ENCODE results near the gene FGF7. TPM values are rescaled to one million over a fixed set of nuclear protein-coding genes. Genes with fewer than 3 reads are reported as not detected.
A peak's percentile ranks its signal among the peaks of the same experiment; 100 is the strongest.

The FGF7 gene
- total RNA-seq, 1 experiment from 2014 or later: not detected

DNA sequence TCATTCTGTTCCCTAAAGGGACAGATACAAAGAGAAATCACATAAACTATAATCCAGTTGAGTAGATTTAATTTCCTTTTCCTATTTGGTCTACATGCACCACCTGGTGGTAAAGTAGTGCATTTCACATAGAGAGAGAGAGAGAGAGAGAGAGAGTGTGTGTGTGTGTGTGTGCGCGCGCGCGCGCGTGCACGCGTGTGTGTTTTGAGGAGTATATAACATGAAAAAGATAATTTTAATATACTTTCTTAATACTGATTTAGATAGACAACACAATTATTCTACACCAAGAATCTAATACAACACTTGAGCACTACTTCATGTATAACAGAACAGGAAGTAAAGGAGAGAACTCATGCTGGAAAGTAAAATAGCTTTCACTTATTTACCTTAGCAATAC lies 1.1 kb upstream of the FGF7 start:
- H2BK12ac ChIP-seq (ENCODE audit: insufficient read length, low read depth, low read length): no peak overlapping the region
- H3K4ac ChIP-seq (ENCODE audit: low read depth, low read length): no peak overlapping the region
- no peaks in the 10 kb centered on the region; the same call in 1 of the 2 replicates for H3K4me1 ChIP-seq (ENCODE audit: insufficient read depth, low read length)
- no peak overlapping the region for H3K23ac ChIP-seq (ENCODE audit: insufficient read length, low read depth, low read length)
- no peaks in the 10 kb centered on the region for H3K79me2 ChIP-seq (ENCODE audit: insufficient read depth, low read length)
- H3K4me1 Mint-ChIP-seq: peaks cover 3 to 5% of the 10 kb centered on the region in 2 experiments; a peak in 3 of 4 replicates
- H3K27me3 ChIP-seq (ENCODE audit: insufficient read depth, low read length): no peaks in the 10 kb centered on the region
- H2AFZ ChIP-seq (ENCODE audit: low read length): no peak overlapping the region
- no peak overlapping the region for H3K14ac ChIP-seq (ENCODE audit: insufficient read depth, low read length)
- no peak overlapping the region; a peak in 1 of 7 replicates for H3K27ac Mint-ChIP-seq
- H3K9me3 Mint-ChIP-seq: no peaks in the 10 kb centered on the region
- H4K91ac ChIP-seq (ENCODE audit: insufficient read length, low read depth, low read length): no peak overlapping the region
- H3K27ac ChIP-seq (ENCODE audit: insufficient read length, low read depth, low read length): no peak overlapping the region
- H3K56ac ChIP-seq (ENCODE audit: insufficient read length, low read depth, low read length): no peak overlapping the region
- H3K23me2 ChIP-seq (ENCODE audit: insufficient read length, low read depth, low read length, poor library complexity, severe bottlenecking): no peaks in the 10 kb centered on the region
- H4K20me1 ChIP-seq (ENCODE audit: control insufficient read depth, insufficient read depth, insufficient read length): no peaks in the 10 kb centered on the region
- no CpG with 5 or more reads among the region's 9 CpGs for WGBS (ENCODE audit: extremely low coverage, insufficient read length, low lambda C conversion rate)
- no peak overlapping the region for H3K18ac ChIP-seq (ENCODE audit: insufficient read length, low read depth, low read length)
- peak; percentile 31 for DNase-seq
- no peak overlapping the region for H3T11ph ChIP-seq (ENCODE audit: low read length)
- H2BK20ac ChIP-seq (ENCODE audit: low read depth, low read length, poor library complexity, severe bottlenecking): no peak overlapping the region
- H3K4me3 Mint-ChIP-seq: no peak overlapping the region
- TF ChIP-seq, protein P1, sequence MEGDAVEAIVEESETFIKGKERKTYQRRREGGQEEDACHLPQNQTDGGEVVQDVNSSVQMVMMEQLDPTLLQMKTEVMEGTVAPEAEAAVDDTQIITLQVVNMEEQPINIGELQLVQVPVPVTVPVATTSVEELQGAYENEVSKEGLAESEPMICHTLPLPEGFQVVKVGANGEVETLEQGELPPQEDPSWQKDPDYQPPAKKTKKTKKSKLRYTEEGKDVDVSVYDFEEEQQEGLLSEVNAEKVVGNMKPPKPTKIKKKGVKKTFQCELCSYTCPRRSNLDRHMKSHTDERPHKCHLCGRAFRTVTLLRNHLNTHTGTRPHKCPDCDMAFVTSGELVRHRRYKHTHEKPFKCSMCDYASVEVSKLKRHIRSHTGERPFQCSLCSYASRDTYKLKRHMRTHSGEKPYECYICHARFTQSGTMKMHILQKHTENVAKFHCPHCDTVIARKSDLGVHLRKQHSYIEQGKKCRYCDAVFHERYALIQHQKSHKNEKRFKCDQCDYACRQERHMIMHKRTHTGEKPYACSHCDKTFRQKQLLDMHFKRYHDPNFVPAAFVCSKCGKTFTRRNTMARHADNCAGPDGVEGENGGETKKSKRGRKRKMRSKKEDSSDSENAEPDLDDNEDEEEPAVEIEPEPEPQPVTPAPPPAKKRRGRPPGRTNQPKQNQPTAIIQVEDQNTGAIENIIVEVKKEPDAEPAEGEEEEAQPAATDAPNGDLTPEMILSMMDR (conservative IDR thresholded peaks at IDR 0.05): peak; percentile 92
- H3K79me1 ChIP-seq (ENCODE audit: insufficient read depth, low read depth, low read length, poor library complexity, severe bottlenecking): no peaks in the 10 kb centered on the region
- no peak overlapping the region for H2BK15ac ChIP-seq (ENCODE audit: low read depth, low read length)
- no peak overlapping the region for H3K4me2 ChIP-seq (ENCODE audit: insufficient read depth, insufficient read length, low read length)
- H3K9ac ChIP-seq (ENCODE audit: extremely low read depth, insufficient read length, low read length): no peak overlapping the region
- H4K5ac ChIP-seq (ENCODE audit: insufficient read length, low read depth, low read length): no peak overlapping the region
- H2BK5ac ChIP-seq (ENCODE audit: insufficient read length, low read length): no peak overlapping the region
- H2BK120ac ChIP-seq (ENCODE audit: low read depth, low read length, poor library complexity, severe bottlenecking): no peak overlapping the region
- no peaks in the 10 kb centered on the region for H3K36me3 Mint-ChIP-seq (ENCODE audit: insufficient read depth in 1 of 3, low read depth in 3 of 3)
- H2AK5ac ChIP-seq (ENCODE audit: insufficient read length, low read length): no peak overlapping the region
- no peaks in the 10 kb centered on the region for H3K9me3 ChIP-seq (ENCODE audit: control insufficient read depth, low read depth, low read length)
- no peak overlapping the region for H4K8ac ChIP-seq (replicated peaks; ENCODE audit: insufficient read length, low read depth, low read length)
- H3K27me3 Mint-ChIP-seq (ENCODE audit: low read depth): no peaks in the 10 kb centered on the region
